ENCODE measurements around the gene CSF1R. TPM values are rescaled to one million over a fixed set of nuclear protein-coding genes. Genes with fewer than 3 reads are reported as not detected.
A peak's percentile ranks its signal among the peaks of the same experiment; 100 is the strongest.
"Not testable (repeated sequence)": the region's sequence is repeated elsewhere in the genome, so short reads cannot be mapped to it uniquely, and the experiment has no call there.

The CSF1R gene
- total RNA-seq, 1 experiment from 2014 or later, result 0.02 TPM

GRCh38 chr5:150055326-150056074 lies 30.9 kb downstream of the CSF1R start:
- DNase-seq (ENCODE audit: low spot score), result no peak

DNA sequence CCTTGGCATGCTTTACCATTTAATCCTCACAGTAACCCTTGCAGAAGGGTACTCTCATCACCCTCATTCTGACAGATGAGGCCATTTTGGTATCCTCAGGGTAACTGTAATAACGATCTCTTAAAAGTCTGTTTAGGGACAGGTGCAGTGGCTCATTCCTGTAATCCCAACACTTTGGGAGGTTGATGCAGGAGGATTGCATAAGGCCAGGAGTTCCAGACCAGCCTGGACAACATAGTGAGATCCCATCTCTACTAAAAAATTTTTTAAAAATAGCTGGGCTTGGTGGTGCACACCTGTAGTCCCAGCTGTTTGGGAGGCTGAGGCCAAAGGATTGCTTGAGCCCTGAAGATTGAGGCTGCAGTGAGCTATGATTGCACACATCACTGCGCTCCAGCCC lies 31.8 kb downstream of the CSF1R start:
- no peak for DNase-seq (ENCODE audit: low spot score)

DNA sequence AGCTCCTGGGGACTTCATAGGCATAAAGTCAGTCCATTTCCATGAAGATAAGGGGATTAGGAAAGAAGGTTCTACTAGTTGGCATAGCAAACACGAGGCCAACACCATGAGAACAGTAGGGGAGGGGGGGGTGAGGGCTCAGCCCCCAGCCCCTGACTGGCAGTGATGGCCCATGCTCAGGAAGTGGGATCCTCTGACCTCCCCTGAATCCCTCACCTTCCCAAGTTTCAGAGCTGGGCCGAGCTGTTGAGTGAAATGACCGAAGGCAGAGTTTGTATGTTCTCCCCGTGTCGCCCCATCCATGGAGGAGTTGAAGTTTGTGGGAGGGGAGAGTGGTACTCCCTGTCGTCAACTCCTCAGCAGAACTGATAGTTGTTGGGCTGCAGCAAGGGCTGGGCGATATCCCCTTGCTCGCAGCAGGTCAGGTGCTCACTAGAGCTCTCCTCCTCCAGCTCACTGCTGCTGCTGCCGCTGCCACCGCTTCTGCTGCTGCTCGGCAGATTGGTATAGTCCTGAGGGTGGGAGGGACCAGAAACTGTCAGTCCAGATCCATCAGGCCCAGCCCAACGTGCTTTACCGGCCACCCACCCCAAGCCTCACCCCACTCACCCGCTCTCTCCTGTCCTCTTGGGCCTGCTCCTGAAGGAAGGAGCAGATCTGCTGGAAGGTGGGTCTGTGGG lies 32.5 kb downstream of the CSF1R start:
- no peak for DNase-seq (ENCODE audit: low spot score)

GRCh38 chr5:150052956-150053712 lies 33.2 kb downstream of the CSF1R start:
- peak; percentile 69 for DNase-seq (ENCODE audit: low spot score)

DNA sequence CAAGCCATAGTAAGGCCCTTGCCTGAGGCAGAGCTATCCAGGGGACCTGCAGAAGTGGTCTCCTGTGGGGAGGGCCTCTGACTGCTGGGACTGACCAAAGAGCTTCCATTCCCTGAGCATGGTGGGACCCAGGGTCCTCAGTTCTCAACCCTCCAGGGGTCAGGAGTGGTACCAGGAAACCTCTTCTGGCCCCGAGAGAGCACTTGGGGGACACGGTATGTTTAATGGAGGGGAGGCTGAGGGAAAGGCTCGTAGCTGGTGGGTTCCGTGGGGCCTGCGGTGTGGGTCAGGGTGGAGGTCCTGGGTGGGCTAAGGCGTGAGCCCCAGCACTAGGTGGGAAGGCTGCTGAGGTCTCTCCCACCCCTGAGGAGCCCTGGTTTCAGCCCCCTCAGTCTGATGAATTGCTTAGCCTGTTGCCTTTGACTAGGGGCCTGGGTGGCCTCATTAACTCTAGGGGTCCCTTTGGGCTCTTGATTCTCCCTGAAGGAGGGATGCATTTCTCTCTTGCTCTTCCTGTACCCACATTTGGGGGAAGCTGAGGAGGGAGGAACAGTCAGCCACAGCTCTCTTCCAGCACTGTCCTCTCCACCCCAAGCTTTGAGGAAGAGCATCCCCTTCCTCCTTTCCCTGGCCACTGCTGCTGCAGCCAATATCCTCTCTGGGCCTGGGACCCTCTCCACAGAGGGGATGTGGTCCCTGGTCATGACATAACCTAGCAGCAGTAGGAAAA lies 34.0 kb downstream of the CSF1R start:
- DNase-seq (ENCODE audit: low spot score), result no peak

DNA sequence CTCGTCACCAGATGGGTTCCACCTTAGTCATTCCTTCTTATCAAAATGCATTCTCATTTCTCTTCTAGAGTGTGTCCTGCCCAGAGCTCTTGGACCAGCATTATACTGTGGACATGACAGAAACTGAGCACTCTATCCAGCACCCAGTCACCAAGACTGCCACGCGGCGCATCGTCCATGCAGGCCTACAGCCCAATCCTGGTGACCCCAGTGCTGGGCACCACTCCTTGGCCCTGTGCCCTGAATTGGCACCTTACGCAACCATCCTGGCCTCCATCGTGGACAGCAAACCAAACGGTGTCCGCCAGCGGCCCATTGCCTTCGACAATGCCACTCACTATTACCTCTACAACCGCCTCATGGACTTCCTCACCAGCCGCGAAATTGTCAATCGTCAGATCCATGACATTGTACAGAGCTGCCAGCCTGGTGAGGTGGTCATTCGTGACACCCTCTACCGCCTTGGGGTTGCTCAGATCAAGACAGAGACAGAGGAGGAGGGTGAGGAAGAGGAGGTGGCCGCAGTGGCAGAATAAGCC lies 34.6 kb downstream of the CSF1R start:
- no peak for DNase-seq (ENCODE audit: low spot score)

GRCh38 chr5:150050172-150050811 lies 36.1 kb downstream of the CSF1R start:
- DNase-seq (ENCODE audit: low spot score), result not testable (repeated sequence)

- no peak for DNase-seq (ENCODE audit: low spot score)
Measured at GRCh38 chr5:150046031-150046430, 40.3 kb downstream of the CSF1R start.

GRCh38 chr5:150045549-150045948 lies 40.8 kb downstream of the CSF1R start:
- DNase-seq (ENCODE audit: low spot score), result no peak

- DNase-seq (ENCODE audit: low spot score), result no peak
Measured at GRCh38 chr5:150044712-150045111, 41.6 kb downstream of the CSF1R start.

DNA sequence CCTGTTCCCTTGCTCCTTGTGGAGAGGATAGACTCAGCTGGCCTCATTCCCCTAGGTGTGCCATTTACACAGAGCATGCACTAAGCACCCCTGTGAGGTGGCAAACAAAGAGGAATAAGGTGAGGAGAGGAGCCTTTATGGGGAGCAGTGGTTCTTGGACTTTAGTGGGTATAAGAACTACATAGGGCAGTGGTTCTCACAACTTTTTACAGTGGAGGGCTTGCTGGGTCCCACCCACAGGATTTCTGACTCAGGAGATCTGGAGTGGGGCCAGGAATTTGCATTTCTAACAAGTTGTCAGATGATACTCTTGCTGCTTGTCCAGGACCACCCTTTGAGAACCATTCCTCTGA lies 42.0 kb downstream of the CSF1R start:
- DNase-seq (ENCODE audit: low spot score), result no peak

GRCh38 chr5:150043657-150044328 lies 42.6 kb downstream of the CSF1R start:
- no peak for DNase-seq (ENCODE audit: low spot score)

DNA sequence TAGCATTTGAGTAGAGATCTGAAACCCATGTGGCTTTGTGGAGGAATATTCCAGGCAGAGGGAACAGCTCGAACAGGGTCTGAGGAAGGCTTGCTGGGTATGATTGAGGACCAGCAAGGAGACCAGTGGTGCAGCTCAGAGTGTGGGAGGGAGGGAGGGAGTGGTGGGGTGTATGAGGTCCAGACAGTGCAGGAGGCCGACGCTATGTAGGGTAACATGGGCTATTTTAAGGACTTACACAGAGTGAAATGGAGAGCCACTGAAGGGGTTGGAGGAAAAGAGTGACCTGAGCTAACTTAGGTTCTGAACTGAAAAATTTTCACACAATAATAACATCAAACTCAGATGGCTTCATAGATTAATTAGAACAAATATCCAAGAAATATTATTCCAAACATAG lies 43.9 kb downstream of the CSF1R start:
- DNase-seq (ENCODE audit: low spot score), result no peak

- no peak for DNase-seq (ENCODE audit: low spot score)
Measured at GRCh38 chr5:150038547-150038946, 47.8 kb downstream of the CSF1R start.

GRCh38 chr5:150036513-150036912 lies 49.8 kb downstream of the CSF1R start:
- DNase-seq (ENCODE audit: low spot score), result peak; percentile 37

- no peak for DNase-seq (ENCODE audit: low spot score)
Measured at GRCh38 chr5:150035139-150035895, 51.0 kb downstream of the CSF1R start.

DNA sequence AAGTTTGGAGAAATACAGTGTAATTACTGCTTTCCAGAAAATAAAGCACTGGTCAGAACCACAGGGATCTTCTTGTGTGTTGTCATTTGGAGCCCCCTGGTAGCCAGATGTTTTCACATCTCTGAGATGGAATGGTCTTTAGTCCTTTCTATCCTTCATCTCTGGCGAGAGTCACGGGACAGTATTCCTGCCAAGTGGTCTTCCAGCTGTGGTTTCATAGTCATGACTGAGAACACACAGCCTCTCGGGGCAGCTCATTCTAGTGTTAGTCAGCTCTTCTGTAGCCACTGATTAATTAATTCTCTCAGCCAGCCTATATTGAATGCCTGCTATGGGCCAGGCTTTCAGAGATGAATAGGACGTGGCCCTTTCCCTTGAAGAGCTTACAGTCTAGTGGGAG lies 51.7 kb downstream of the CSF1R start:
- no peak for DNase-seq (ENCODE audit: low spot score)

DNA sequence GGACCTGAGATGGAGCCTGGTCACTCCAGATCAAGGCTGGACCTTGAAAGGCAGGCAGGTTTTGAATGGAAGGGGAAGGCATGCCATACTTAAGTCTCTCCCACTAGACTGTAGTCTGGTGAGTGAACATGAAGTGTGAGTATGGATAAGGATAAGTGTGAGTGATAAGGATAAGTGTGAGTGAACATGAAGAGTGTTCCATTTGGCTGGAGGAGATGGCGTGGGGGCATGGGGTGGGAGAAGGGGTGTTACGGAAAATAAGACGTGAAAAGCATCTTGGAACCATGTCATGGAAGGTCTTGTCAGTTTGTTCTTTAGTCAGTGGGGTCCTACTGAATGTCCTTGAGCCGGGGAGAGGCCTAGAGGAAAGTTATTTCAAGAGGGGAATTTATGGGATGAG lies 53.0 kb downstream of the CSF1R start:
- DNase-seq (ENCODE audit: low spot score), result no peak

DNA sequence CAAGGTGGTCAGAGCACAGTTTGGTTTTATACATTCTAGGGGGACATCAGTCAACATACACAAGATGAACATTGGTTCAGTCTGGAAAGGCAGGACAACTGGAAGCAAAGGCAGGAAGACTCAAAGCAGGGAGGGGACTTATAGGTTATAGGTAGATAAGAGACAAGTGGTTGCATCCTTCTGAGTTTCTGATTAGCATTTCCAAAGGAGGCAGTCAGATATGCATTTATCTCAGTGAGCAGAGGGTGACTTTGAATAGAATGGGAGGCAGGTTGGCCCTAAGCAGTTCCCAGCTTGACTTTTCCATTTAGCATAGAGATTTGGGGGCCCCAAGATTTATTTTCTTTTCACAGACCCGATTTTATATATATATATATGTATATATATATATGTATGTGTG lies 58.3 kb downstream of the CSF1R start:
- not testable (repeated sequence) for DNase-seq (ENCODE audit: low spot score)

DNA sequence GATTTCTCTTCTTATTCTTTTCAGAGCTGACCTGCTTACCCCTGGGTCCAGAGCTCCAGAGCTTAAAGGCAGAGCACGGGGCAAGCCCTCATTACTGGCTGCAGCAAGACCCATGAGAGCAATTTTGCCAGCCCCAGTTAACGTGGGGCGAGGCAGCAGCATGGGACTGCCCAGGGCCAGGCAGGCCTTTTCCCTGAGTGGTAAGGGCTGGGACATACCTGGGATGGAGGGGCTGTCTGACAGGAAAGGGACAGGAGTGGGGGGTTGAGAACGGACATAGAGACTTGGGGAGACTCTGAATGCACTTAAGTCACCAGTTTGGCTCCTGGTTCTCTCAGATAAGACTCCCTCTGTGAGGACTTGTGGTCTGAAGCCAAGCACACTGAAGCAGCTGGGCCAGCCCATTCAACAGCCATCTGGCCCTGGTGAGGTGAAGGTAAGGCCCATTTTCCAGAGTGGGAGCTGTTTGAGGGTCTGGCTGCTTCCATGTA lies 59.6 kb downstream of the CSF1R start:
- no peak for DNase-seq (ENCODE audit: low spot score)

All from H4 (cell line).